C4-2B (cell line): ENCODE data around the gene PDHX.

Experiments used
- H3K27ac ChIP-seq: fragments of 450-650 bp; 2 replicates; pipeline ENCODE4 v1.5.1; 2017
- ZFX ChIP-seq: fragments of 450-650 bp; IDR thresholded peaks from 2 replicates; pipeline ENCODE4 v1.6.1; 2017
- TF ChIP-seq, protein P1 (sequence below): fragments of 450-650 bp; conservative IDR thresholded peaks from 2 replicates; pipeline ENCODE4 v1.5.1; 2017; ENCODE audit warnings: mild to moderate bottlenecking

Gene PDHX

DNA sequence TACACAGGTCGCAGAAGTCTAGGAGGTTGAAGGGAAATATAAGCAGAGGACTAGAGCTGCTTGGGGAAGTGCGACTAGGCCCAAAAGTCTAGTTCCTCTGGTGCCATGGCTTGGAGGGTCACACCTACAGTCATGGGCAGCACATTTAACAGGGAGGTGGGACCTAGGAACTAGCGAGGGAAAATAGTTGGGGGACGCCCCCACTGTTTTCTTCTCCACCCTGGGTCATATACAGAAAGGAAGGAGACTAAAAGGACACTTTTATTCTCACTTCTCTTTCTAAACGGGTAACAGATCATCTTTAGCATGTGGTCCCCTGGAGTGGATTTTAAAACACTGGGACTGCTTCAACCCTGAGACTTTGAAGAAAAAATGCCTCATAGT is 16.8 kb upstream of the PDHX start:
- no peak overlapping the region for H3K27ac ChIP-seq
- TF ChIP-seq, protein P1, sequence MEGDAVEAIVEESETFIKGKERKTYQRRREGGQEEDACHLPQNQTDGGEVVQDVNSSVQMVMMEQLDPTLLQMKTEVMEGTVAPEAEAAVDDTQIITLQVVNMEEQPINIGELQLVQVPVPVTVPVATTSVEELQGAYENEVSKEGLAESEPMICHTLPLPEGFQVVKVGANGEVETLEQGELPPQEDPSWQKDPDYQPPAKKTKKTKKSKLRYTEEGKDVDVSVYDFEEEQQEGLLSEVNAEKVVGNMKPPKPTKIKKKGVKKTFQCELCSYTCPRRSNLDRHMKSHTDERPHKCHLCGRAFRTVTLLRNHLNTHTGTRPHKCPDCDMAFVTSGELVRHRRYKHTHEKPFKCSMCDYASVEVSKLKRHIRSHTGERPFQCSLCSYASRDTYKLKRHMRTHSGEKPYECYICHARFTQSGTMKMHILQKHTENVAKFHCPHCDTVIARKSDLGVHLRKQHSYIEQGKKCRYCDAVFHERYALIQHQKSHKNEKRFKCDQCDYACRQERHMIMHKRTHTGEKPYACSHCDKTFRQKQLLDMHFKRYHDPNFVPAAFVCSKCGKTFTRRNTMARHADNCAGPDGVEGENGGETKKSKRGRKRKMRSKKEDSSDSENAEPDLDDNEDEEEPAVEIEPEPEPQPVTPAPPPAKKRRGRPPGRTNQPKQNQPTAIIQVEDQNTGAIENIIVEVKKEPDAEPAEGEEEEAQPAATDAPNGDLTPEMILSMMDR, result no peak
- no peak for TF ChIP-seq ZFX

DNA sequence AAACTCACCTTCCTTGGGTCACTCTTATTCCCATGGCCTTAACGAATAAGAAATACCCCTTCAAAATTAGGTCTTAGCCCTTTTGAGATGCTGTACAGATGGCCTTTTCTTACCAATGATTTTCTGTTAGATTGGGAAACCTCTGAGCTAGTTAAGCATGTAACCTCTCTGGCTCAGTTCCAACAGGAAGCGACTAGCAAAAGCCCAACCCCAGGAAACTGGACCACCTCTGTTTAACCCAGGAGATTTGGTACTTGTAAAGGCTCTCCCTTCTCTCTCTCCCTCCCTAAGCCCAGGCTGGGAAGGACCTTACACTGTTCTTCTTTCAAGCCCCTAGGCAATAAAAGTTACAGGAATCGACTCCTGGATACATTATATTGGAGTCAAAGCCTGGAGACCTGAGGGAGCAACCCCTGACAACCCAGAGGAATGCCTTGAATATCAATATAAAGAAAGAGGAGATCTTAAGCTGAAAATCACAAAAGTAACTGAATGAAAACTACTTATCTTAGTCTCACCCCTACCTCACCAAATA is 11.9 kb upstream of the PDHX start:
- no peak overlapping the region for H3K27ac ChIP-seq
- no peak for TF ChIP-seq ZFX
- TF ChIP-seq, protein P1, result no peak

DNA sequence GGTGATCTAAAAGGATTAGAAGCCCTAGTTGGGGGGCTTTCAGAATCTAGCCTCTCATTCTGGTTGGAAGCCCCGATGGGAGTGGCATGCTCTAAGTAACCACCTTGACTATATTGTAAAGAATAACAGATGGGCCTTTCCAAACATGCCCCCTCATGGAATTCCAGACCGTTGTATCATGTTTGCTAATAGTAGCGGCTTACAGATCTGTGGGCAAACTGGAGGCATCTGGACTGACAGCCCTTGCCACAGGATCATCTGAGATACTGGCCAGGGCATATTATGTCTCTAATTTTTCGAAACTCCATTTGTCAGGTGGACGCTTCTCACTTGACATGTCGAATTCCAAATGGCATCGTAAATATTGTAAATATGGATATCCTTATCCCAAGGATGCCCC is 10.8 kb upstream of the PDHX start:
- no peak for TF ChIP-seq ZFX
- TF ChIP-seq, protein P1, result no peak
- no peak overlapping the region for H3K27ac ChIP-seq

DNA sequence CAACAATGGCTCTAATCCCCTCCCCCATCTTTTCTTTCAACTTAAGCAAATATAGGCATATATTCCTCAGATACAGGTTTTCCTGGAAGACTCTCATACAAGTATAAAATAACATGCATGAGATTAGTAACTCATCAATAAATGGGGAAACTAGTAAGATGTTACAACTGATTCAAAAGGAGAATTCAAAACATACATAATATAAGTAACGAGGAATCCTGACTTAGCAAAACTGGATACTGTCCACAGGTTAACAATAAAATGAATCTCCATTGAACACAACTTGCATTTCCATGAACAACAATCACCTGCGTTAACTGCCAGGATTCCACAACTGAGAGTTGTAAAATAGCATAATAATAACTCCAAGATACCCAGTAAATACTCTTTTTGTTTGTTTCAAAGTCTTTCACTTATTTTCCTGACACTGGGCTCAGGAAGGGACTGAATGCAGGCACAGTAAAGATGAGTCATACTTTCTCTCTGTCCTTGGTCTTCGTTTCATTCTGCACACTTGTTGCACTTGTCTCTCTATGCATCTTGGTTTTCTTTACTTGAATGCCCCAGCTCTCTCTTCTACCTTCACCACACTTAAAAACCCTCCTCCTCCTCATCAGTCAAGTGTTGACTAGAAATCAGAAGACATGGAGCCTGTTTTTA is 8.4 kb upstream of the PDHX start:
- H3K27ac ChIP-seq, result no peak overlapping the region; the same call in 1 of the 2 replicates
- no peak for TF ChIP-seq ZFX
- TF ChIP-seq, protein P1, result no peak

DNA sequence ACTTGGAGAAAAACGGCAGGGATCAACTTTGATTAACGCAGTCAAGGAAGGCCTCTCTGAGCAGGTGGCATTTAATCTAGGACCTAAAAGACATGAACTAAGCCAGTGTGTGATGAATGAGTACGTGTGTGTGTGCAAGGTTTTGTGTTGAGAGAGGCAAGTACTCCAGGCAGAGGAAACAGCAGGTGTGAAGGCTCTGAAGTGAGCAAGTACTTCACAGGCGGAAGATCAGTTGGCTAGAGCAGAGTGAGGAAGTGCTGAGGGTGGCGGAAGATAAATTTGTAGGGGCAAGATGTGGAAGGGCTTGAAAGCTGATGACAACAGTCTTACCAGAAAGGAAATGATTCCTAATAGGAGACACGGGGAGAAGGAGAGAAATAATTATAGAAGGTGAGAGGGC is 7.0 kb upstream of the PDHX start:
- no peak for TF ChIP-seq ZFX
- TF ChIP-seq, protein P1, result no peak
- H3K27ac ChIP-seq, result peak overlapping the region; percentile 48; the same call in 1 of the 2 replicates

DNA sequence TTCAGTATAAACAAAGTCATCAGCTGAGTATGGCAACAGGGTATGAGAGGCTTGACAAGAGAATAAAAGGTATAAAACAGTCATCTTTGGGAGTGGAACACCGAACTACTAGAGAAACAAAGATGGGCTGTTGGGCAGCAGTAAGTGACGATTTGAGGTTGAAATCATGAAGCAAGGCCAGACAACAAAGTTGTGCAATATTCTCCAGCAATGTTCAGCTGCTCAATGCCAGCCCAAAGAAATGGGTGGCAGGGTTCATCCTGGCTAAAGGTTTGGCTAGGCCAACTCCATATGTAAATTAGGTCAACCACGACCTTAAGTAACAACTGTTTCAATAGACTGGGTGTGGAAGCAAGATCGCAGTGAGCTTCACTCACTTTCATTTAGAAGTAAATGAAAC is 6.5 kb upstream of the PDHX start:
- TF ChIP-seq, protein P1, result no peak
- no peak for TF ChIP-seq ZFX
- H3K27ac ChIP-seq, result peak overlapping the region; percentile 48; the same call in 1 of the 2 replicates

DNA sequence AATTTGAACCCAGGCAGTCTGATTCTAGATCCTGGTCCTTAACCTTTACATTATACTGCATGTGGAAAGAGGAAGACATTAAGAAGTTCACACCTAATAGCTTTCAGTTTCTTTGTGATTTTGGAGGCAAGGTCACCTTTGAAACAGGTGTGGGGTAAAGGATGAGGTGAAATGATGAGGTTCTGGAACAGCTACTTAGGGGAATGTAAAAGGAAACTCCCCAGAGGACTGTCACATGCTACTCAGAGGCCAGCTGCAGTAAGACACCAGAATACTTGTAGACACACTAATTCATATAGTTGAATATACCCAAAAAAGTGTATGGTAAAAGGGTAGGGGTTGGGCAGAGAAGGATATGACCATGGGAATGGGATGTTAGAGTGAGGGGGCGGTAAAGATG is 5.6 kb upstream of the PDHX start:
- peak overlapping the region; percentile 53; the same call in 1 of the 2 replicates for H3K27ac ChIP-seq
- TF ChIP-seq, protein P1, result no peak
- TF ChIP-seq ZFX, result no peak
